Measurements from ENCODE around the gene USP2.

GRCh38 chr11:119345685-119346084 is 35.8 kb downstream of the USP2 start:
- TF ChIP-seq CTCF (IDR thresholded peaks at IDR 0.05): no peak
- no peak for TF ChIP-seq POLR2A (IDR thresholded peaks at IDR 0.05)
- TF ChIP-seq POLR2AphosphoS5 (IDR thresholded peaks at IDR 0.05): no peak
